NT2/D1 (cell line): ENCODE results near the gene BLM.

Experiments
- DNase-seq: peaks from one replicate; pipeline ENCODE4 v3.0.0-alpha.2; 2011; ENCODE audit warnings: low read depth, low spot score
- H3K27me3 ChIP-seq: 2 replicates; pipeline ENCODE4 v1.6.0; 2011; ENCODE audit warnings: mild to moderate bottlenecking; ENCODE audit not compliant: insufficient read length, insufficient read depth
- H3K36me3 ChIP-seq: 2 replicates; pipeline ENCODE4 v1.6.1; 2011; ENCODE audit warnings: mild to moderate bottlenecking, low read length, mixed read lengths; ENCODE audit not compliant: insufficient read depth, insufficient read length
- H3K4me1 ChIP-seq: 2 replicates; pipeline ENCODE4 v1.5.1; 2011; ENCODE audit not compliant: insufficient read depth, insufficient read length
- H3K4me3 ChIP-seq: 2 replicates; pipeline ENCODE4 v1.5.1; 2011; ENCODE audit warnings: low read depth; ENCODE audit not compliant: insufficient read length
- H3K9ac ChIP-seq: 2 replicates; pipeline ENCODE4 v1.6.0; 2011; ENCODE audit warnings: low read depth; ENCODE audit not compliant: insufficient read length
- H3K9me3 ChIP-seq: 2 replicates; pipeline ENCODE4 v1.5.1; 2011; ENCODE audit warnings: mild to moderate bottlenecking, low read length; ENCODE audit not compliant: insufficient read depth
- SUZ12 ChIP-seq: IDR thresholded peaks from 2 replicates; pipeline ENCODE4 v1.6.1; 2011; ENCODE audit not compliant: insufficient read length, insufficient read depth; ENCODE audit errors: extremely low read depth
- YY1 ChIP-seq: IDR thresholded peaks from 2 replicates; pipeline ENCODE4 v1.6.1; 2011; ENCODE audit not compliant: insufficient read length, insufficient read depth
- ZNF274 ChIP-seq: IDR thresholded peaks from 2 replicates; pipeline ENCODE4 v1.6.1; 2011; ENCODE audit warnings: mild to moderate bottlenecking, low read depth, low read length

The BLM gene

DNA sequence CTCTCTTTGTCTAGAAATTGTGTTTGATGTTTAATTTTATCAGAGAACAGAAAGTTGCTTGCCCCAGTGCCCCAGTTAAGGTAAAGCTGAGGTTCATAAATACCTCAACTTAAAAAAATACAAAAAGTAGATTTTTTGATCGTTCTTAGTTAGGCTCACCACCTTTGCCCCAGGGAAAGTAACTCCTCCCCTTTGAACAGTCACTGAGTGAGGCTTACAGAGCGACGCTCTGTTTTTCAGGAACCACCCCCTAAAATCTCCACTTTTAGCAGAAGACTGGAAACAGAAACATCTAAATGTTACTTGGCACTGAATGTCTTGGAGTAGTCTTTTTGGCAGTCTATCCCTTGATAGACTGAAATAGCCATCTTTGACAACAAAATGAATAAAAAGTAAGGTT, 24.9 kb downstream of the BLM start:
- peaks cover 2% of the 10 kb centered on the region for H3K36me3 ChIP-seq
- no peaks in the 10 kb centered on the region for H3K27me3 ChIP-seq
- TF ChIP-seq YY1 (no peak), ZNF274 (no peak), SUZ12 (no peak)
- H3K4me1 ChIP-seq, result no peaks in the 10 kb centered on the region
- DNase-seq, result no peak
- H3K9ac ChIP-seq, result no peak overlapping the region
- no peak overlapping the region for H3K4me3 ChIP-seq
- H3K9me3 ChIP-seq, result no peaks in the 10 kb centered on the region

DNA sequence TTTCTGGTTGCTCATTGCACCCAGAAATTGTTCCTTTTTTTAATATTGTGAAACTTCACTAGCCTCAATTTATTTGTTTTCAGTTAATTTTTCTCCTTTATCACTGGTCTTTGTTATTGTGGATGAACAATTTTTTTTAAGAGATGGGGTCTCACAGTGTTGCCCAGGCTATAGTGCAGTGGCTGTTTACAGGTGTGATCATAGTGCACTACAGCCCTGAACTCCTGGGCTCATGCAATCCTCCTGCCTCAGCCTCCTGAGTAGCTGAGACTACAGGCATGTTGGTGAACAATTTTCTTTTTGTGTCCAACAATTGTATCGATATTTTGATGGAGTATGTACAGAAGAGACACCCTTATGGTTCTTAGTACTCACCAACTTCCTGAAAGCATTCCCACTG, 26.3 kb downstream of the BLM start:
- DNase-seq, result no peak
- TF ChIP-seq ZNF274, result no peak
- no peak for TF ChIP-seq SUZ12
- TF ChIP-seq YY1, result no peak
- Histone ChIP-seq H3K9ac (no peak overlapping the region), H3K4me3 (no peak overlapping the region), H3K4me1 (no peaks in the 10 kb centered on the region), H3K36me3 (peaks cover 2% of the 10 kb centered on the region), H3K9me3 (no peaks in the 10 kb centered on the region), H3K27me3 (no peaks in the 10 kb centered on the region)

DNA sequence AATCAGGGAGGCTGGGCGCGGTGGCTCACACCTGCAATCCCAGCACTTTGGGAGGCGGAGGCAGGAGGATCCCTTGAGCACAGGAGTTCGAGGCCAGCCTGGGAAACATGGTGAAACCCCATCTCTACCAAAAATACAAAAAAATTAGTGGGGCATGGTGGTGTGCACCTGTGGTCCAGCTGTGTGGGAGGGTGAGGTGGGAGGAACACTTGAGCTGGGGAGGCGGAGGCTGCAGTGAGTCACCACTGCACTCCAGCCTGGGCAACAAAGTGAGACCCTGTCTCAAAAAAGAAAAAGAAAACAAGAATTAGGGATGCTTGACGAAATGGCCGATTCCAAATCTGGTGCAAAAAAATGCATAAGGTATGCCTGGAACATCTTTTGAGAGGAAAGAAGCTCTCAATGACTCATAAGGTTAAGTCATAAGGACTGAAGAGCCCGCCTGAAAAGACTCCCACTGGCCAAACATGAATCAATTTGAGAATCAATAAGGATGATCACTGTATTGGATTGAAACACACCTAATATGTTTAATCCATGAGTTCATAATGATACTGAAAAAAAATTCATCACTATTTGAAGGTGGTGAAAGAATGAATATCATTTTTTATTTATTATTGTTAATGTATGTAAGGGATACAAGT, 27.7 kb downstream of the BLM start:
- no peaks in the 10 kb centered on the region for H3K27me3 ChIP-seq
- no peak for DNase-seq
- no peak for TF ChIP-seq ZNF274
- TF ChIP-seq SUZ12, result no peak
- no peak for TF ChIP-seq YY1
- no peak overlapping the region for H3K9ac ChIP-seq
- no peaks in the 10 kb centered on the region for H3K9me3 ChIP-seq
- H3K4me1 ChIP-seq, result no peaks in the 10 kb centered on the region
- no peak overlapping the region for H3K4me3 ChIP-seq
- peaks cover 7% of the 10 kb centered on the region for H3K36me3 ChIP-seq

DNA sequence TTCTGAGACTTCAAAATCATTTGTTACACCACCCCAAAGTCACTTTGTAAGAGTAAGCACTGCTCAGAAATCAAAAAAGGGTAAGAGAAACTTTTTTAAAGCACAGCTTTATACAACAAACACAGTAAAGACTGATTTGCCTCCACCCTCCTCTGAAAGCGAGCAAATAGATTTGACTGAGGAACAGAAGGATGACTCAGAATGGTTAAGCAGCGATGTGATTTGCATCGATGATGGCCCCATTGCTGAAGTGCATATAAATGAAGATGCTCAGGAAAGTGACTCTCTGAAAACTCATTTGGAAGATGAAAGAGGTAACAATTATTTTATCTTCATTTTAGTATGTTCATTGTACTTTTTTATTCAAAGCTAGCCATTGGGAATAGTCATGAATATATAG, 32.6 kb downstream of the BLM start:
- no peak overlapping the region for H3K9ac ChIP-seq
- no peaks in the 10 kb centered on the region for H3K27me3 ChIP-seq
- TF ChIP-seq ZNF274, result no peak
- no peaks in the 10 kb centered on the region for H3K4me1 ChIP-seq
- DNase-seq, result no peak
- H3K9me3 ChIP-seq, result no peaks in the 10 kb centered on the region
- no peak overlapping the region for H3K4me3 ChIP-seq
- peaks cover 48% of the 10 kb centered on the region for H3K36me3 ChIP-seq

DNA sequence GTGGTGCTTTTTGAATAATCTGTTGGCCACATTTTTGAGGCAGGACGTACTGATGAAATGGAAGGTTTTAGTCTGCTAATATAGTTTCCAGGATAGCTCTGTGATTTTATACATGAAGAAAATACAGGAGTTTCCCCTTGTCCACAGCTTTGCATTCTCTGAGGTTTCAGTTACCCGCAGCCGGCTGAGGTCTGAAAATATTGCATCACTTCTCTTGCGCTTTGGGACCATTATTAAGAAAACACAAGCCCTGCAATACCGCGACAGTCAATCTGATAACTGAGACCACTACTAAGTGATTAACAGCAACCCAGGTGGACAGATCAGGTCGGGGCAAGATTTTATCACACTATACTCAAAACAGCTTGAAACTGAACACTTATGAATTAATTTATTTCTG, 33.0 kb downstream of the BLM start:
- Histone ChIP-seq H3K27me3 (no peaks in the 10 kb centered on the region), H3K9ac (no peak overlapping the region), H3K9me3 (no peaks in the 10 kb centered on the region), H3K4me3 (no peak overlapping the region), H3K4me1 (no peaks in the 10 kb centered on the region), H3K36me3 (peaks cover 52% of the 10 kb centered on the region)
- no peak for TF ChIP-seq SUZ12
- no peak for TF ChIP-seq YY1
- no peak for TF ChIP-seq ZNF274
- no peak for DNase-seq

DNA sequence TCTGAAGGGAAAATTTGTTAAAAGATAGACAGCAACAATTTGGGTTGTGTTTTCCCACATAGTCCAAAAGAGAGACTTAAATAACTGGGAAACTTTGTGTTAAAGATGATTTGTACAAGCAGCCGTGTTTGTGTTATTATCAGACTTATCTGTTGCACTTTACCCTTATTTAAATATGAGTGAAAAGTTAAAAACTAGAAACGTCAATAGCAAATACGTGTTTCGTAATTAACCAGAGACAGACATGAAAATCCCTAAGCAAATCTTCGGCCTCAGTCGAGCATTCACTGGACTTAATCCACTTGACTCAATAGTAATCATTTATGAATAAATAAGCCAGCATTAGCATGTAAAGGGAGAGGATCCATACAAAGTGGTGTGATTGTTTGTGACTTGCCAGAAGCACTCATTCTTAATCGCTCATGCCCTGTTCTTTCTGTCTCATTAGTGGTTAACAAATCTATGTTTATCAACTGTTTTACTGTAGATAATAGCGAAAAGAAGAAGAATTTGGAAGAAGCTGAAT, 34.2 kb downstream of the BLM start:
- no peak for DNase-seq
- H3K4me1 ChIP-seq, result no peaks in the 10 kb centered on the region
- H3K9me3 ChIP-seq, result no peaks in the 10 kb centered on the region
- H3K27me3 ChIP-seq, result no peaks in the 10 kb centered on the region
- TF ChIP-seq SUZ12, result no peak
- no peak for TF ChIP-seq YY1
- TF ChIP-seq ZNF274, result no peak
- H3K4me3 ChIP-seq, result no peak overlapping the region
- H3K36me3 ChIP-seq, result peaks cover 61% of the 10 kb centered on the region
- H3K9ac ChIP-seq, result no peak overlapping the region

DNA sequence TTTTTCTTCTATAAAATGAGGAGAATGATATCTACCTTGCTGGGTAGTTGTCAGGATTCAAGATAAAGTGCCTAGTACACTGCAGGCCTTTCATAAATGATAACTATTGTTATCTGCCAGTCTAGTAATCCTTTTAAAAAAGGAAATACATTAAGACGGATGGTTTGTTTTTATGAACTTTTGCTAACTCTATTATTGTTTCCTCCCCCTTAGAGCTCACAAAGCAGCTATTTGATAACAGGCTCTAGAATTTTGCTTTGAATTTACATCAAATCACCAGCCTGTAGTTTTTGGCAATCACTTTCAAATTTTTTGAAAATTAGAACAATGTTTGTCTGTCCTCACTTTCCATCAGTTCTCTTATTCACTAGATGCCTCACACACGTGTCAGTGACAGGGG, 39.8 kb downstream of the BLM start:
- H3K9ac ChIP-seq, result no peak overlapping the region
- H3K36me3 ChIP-seq, result peaks cover 61% of the 10 kb centered on the region
- no peaks in the 10 kb centered on the region for H3K4me1 ChIP-seq
- no peak for DNase-seq
- H3K9me3 ChIP-seq, result no peaks in the 10 kb centered on the region
- TF ChIP-seq YY1, result no peak
- no peak for TF ChIP-seq SUZ12
- no peak for TF ChIP-seq ZNF274
- no peak overlapping the region for H3K4me3 ChIP-seq
- H3K27me3 ChIP-seq, result no peaks in the 10 kb centered on the region
